Endothelial cell of umbilical vein (primary cell): ENCODE data around the gene CROCC2.

Experiments
- EZH2 ChIP-seq: IDR thresholded peaks from 2 replicates; pipeline ENCODE4 v1.6.1; 2012; ENCODE audit warnings: borderline replicate concordance, low read depth, mild to moderate bottlenecking, moderate library complexity, low read length, inconsistent platforms; ENCODE audit not compliant: severe bottlenecking
- MYC ChIP-seq: IDR thresholded peaks from one replicate; pipeline ENCODE4 v1.6.1; 2011; ENCODE audit warnings: mild to moderate bottlenecking, low read depth, low read length
- POLR2A ChIP-seq: IDR thresholded peaks from 2 replicates; pipeline ENCODE4 v1.6.1; 2012; ENCODE audit warnings: low read depth, mild to moderate bottlenecking, control low read depth, low read length
- POLR2AphosphoS5 ChIP-seq: IDR thresholded peaks from 2 replicates; pipeline ENCODE4 v1.6.1; 2012; ENCODE audit warnings: low read depth, mild to moderate bottlenecking, control low read depth, low read length, moderate library complexity; ENCODE audit not compliant: insufficient read depth
- TF ChIP-seq, protein P1 (sequence below), 2 donors: IDR thresholded peaks; 1 replicate in 1 of 2; 2 replicates in 1 of 2; pipeline ENCODE4 v1.5.1; 2011; ENCODE audit warnings: low read length in 2 of 2, mild to moderate bottlenecking in 2 of 2, moderate library complexity in 2 of 2, control low read depth in 1 of 2, inconsistent platforms in 1 of 2, low read depth in 1 of 2; ENCODE audit not compliant: insufficient read depth in 1 of 2; ENCODE audit errors: extremely low read depth in 1 of 2
- TF ChIP-seq, protein P2 (sequence below): IDR thresholded peaks from 2 replicates; pipeline ENCODE4 v1.6.1; 2011; ENCODE audit not compliant: insufficient read depth, insufficient read length

DNA sequence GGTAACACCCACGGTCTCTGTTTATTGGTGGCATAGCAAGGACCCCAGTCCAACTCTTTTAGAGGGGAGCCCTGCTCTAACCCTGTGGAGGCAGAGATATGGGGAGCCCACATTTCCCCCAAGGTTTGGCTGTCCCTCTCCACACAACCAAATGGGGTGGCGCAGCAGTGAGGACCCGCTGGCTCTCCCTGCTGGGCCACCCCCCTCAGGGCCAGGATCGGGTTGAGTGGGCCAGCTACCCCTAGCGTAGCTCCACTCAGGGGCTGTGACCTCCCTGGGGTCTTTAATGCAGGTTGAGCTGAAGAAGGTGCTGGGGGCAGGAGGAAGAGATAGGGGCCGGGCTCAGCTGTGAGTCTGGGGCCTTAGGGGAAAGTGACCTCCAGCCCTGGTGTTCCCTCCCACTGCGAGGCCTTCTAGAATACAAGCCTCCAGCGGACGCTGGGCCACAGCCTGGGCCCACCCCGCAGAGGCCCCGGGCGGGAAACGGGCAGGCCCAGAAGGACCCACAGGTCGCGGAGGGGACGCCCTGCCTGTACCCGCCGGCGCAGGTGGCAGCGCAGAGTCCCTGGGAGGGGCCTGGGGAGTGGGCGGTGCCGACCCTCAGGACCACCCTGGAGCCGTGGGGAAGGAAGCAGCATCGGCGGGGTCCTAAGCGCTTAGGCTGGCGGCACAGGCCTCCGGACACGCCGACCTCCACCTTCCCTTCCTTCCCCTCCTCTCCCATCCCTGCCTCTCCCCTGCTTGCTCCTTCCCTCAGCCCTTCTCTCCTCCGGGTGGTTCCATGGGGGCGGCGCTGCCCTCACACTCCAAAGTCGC is 9.6 kb downstream of the CROCC2 start:
- TF ChIP-seq, protein P1, sequence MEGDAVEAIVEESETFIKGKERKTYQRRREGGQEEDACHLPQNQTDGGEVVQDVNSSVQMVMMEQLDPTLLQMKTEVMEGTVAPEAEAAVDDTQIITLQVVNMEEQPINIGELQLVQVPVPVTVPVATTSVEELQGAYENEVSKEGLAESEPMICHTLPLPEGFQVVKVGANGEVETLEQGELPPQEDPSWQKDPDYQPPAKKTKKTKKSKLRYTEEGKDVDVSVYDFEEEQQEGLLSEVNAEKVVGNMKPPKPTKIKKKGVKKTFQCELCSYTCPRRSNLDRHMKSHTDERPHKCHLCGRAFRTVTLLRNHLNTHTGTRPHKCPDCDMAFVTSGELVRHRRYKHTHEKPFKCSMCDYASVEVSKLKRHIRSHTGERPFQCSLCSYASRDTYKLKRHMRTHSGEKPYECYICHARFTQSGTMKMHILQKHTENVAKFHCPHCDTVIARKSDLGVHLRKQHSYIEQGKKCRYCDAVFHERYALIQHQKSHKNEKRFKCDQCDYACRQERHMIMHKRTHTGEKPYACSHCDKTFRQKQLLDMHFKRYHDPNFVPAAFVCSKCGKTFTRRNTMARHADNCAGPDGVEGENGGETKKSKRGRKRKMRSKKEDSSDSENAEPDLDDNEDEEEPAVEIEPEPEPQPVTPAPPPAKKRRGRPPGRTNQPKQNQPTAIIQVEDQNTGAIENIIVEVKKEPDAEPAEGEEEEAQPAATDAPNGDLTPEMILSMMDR (IDR thresholded peaks at IDR 0.05; ENCODE audit: extremely low read depth in 1 of 2, insufficient read depth in 1 of 2, low read depth in 1 of 2, low read length in 2 of 2), result no peak
- no peak for TF ChIP-seq POLR2AphosphoS5
- TF ChIP-seq POLR2A, result no peak
- TF ChIP-seq, protein P2, sequence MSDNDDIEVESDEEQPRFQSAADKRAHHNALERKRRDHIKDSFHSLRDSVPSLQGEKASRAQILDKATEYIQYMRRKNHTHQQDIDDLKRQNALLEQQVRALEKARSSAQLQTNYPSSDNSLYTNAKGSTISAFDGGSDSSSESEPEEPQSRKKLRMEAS, result no peak
- no peak for TF ChIP-seq MYC
- peak; percentile 33 for TF ChIP-seq EZH2
